C4-2B (cell line): Measurements from ENCODE around the gene WNT11.
A peak's percentile ranks its signal among the peaks of the same experiment; 100 is the strongest.

Source experiments
- H3K27ac ChIP-seq: fragments of 450-650 bp; 2 replicates; pipeline ENCODE4 v1.5.1; 2017
- ZFX ChIP-seq: fragments of 450-650 bp; IDR thresholded peaks from 2 replicates; pipeline ENCODE4 v1.6.1; 2017
- TF ChIP-seq, protein P1 (sequence below): fragments of 450-650 bp; conservative IDR thresholded peaks from 2 replicates; pipeline ENCODE4 v1.5.1; 2017; ENCODE audit warnings: mild to moderate bottlenecking

WNT11 gene

DNA sequence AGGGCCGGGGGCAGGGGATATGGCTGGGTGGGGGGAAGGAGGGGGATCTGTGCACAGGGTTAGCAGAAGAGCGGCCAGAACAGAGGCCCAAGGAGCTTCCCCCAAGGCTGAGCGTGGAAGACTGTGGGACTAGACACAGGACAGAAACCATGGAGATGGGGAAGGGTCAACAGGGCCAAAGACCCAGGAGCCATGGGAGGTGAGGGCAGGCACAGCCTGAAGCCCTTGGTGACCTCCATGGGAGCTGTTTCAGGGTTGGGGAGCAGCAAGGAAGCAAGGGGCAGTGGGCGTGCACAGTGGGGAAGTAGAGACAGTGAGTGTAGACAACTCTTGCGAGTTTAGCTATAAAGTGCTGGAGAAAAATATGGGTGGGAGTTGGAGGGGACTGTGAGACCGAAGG is 56.6 kb downstream of the WNT11 start:
- no peak for TF ChIP-seq ZFX
- TF ChIP-seq, protein P1, sequence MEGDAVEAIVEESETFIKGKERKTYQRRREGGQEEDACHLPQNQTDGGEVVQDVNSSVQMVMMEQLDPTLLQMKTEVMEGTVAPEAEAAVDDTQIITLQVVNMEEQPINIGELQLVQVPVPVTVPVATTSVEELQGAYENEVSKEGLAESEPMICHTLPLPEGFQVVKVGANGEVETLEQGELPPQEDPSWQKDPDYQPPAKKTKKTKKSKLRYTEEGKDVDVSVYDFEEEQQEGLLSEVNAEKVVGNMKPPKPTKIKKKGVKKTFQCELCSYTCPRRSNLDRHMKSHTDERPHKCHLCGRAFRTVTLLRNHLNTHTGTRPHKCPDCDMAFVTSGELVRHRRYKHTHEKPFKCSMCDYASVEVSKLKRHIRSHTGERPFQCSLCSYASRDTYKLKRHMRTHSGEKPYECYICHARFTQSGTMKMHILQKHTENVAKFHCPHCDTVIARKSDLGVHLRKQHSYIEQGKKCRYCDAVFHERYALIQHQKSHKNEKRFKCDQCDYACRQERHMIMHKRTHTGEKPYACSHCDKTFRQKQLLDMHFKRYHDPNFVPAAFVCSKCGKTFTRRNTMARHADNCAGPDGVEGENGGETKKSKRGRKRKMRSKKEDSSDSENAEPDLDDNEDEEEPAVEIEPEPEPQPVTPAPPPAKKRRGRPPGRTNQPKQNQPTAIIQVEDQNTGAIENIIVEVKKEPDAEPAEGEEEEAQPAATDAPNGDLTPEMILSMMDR: no peak
- H3K27ac ChIP-seq: no peak overlapping the region

DNA sequence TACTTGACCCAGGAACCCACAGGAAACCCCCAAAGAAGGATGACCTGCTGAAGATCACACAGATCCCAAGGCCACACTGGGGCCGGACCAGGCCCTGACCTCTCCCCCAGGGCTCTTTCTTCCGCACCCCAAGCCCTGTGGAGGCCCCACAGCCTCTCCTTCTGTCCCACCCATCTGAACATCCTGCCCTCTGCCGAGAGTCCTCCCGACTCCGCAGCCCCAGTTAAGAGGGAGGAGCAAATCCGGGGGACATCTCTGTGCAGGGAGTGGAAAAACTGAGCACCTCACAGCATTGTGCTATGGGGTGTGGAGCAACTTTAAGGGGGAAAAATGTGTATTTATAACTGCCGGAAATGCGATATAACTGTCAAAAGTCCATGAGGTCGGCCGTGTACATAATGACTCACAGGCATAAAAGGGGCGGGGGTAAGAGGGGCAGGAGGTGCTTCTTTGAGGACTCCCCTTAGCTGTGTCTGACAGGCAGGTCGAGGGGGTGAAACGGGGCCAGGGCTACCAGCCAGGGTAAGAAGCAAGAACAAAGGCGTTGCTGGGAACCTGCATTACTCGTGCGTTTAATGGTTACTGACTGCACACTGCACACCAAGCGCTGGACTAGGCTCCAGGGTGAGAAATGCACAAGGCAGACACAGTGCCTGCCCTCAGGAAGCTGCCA is 57.2 kb downstream of the WNT11 start:
- TF ChIP-seq, protein P1: no peak
- TF ChIP-seq ZFX: no peak
- no peak overlapping the region; the same call in 1 of the 2 replicates for H3K27ac ChIP-seq

DNA sequence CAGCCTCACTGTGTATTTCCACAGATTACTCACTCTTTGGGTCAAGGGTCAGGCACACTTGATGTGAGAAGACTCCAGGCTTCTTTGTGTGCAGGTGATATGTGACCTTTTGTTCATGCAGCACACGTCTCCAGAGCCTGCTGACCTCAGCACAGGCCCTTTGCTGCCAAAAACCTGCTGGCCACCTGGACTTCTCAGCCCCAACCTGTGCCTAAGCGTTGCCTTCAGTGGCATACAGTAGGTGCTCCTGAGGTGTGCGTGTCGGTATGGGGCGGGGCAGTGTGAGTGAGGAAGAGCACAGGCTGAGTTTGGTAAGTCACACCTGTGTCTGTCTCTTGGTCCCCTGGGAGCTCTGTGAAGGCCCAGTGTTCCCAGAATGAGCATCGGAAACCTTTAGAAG is 58.1 kb downstream of the WNT11 start:
- H3K27ac ChIP-seq: no peak overlapping the region; the same call in 1 of the 2 replicates

DNA sequence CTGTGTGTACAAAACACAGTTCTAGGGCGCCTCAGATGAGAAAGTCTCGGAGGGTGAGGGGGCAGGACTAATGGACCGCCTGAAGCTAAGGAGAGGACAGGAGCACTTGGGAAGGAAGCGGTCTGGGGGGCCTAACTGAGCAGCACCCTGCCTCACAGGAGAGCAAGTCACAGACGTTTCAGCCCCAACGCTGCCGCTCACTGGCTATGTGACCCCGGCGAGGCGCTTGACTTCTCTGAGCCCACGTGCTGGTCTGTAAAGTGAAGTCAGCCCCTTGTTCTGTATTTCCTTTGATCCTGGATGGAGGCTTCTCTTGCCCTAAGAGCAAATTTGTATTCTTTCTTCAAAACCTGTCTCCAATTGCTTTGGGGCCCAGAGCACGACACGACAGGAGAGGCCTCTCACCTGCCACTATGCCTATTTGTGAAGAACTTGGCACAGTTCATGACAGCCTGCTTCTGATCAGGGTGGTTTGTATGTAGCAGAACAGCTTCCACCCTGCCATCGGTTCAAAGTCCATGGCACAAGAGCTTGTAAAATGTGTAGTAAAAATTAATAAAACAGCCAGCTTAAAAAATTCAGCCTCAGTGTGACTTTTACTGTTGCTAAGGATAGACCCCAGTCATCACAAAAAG is 59.1 kb downstream of the WNT11 start:
- no peak for TF ChIP-seq ZFX
- TF ChIP-seq, protein P1: no peak
- H3K27ac ChIP-seq: no peak overlapping the region

More for the DNA sequence above, 58.1 kb downstream of the WNT11 start:
- TF ChIP-seq, protein P1: no peak
- no peak for TF ChIP-seq ZFX

DNA sequence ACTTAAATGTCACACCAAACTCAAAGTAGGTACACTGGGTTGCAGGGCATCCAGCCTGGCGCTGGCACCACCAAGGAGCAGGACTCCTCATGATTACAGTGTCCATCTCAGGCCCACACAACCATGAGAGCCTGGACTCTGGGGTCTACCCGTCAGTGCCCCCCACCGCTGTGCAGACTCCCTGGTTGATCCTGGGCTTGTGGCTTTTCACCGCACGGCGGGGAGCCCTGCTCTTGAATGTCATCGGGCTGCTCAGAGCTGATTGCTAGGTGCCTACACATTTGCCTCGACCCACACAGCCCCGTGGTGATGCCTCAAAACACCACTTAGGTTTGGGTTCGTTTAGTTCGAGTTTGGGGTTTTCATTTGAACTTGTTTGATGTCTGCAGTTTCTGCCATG is 63.0 kb downstream of the WNT11 start:
- no peak overlapping the region for H3K27ac ChIP-seq
- TF ChIP-seq, protein P1: no peak
- TF ChIP-seq ZFX: no peak

DNA sequence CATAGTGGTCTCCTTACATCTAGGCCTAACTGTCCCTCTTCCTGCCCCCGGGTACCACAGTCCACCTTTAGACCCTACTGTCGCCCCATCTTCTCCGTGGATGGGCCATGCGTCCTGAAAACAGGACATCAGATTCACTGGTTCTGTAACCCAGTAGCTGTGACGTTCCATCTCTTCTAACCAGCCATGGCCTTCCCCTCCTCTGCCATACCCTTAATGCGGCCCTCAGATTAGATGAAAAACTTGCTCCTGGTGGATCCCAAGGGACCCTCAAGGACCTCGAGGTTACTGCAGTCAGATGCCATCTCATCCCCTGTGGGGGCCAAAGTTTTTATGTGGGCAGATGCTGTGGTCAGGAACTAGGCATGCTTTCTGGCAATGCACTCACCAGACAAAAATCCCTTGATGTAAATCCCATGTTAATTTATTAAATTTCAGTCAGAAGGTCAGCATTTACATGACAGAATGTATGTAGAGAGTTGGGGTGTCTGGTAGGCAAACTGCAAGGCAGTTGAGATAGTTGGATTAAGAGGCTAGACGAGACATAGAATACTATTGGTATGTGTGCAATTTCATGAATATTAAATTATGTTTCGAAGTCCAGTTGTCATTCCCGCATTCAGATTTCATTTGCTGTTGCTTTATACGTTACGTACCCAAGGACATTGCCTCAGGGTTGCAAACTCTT is 64.3 kb downstream of the WNT11 start:
- TF ChIP-seq ZFX: no peak
- TF ChIP-seq, protein P1: no peak
- H3K27ac ChIP-seq: no peak overlapping the region

DNA sequence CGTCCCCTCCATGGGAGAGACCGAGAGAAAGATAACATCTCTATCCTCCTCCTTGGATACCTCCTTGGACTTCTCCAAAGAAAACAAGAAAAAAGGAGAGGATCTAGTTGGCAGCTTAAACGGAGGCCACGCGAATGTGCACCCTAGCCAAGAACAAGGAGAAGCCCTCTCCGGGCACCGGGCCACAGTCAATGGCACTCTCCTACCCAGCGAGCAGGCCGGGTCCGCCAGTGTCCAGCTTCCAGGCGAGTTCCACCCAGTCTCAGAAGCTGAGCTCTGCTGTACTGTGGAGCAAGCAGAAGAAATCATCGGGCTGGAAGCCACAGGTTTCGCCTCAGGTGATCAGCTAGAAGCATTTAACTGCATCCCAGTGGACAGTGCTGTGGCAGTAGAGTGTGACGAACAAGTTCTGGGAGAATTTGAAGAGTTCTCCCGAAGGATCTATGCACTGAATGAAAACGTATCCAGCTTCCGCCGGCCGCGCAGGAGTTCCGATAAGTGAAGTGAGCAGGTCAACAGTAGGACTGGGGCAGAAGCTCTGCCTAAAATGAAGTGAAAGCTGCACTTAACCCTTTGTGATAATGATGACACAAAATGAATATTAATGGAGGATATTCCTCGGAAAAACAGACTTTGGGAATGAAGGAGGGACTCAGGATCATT is 65.3 kb downstream of the WNT11 start:
- peak overlapping the region; percentile 15 for H3K27ac ChIP-seq
- TF ChIP-seq ZFX: no peak
- TF ChIP-seq, protein P1: no peak
